Cardiac muscle cell (in vitro differentiated cells and primary cell): ENCODE data around the gene RASGRP3. TPM values are rescaled to one million over a fixed set of nuclear protein-coding genes. Genes with fewer than 3 reads are reported as not detected.
A peak's percentile ranks its signal among the peaks of the same experiment; 100 is the strongest.

ENCODE experiments used
- DNase-seq, 2 donors: peaks; one replicate each; pipeline versions ENCODE4 v3.0.0 to v3.0.0-alpha.2; 2010 to 2017; ENCODE audit warnings: low read depth in 1 of 2, low spot score in 1 of 2
- H3K27ac ChIP-seq: fragments of 200-600 bp; sonication (generic); 2 replicates; pipeline ENCODE4 v1.5.1; 2016
- H3K27me3 ChIP-seq: fragments of 200-600 bp; sonication (generic); 2 replicates; pipeline ENCODE4 v1.6.0; 2016; ENCODE audit warnings: control low read depth
- H3K36me3 ChIP-seq: fragments of 200-600 bp; sonication (generic); 2 replicates; pipeline ENCODE4 v1.5.1; 2016; ENCODE audit warnings: control low read depth
- H3K4me1 ChIP-seq: fragments of 200-600 bp; sonication (generic); 2 replicates; pipeline ENCODE4 v1.8.1; 2017; ENCODE audit warnings: low read depth, mild to moderate bottlenecking, mixed run types
- H3K4me3 ChIP-seq: fragments of 200-600 bp; sonication (generic); 2 replicates; pipeline ENCODE4 v1.5.1; 2016; ENCODE audit warnings: mild to moderate bottlenecking
- H3K9me3 ChIP-seq: fragments of 200-600 bp; sonication (generic); 2 replicates; pipeline ENCODE4 v1.5.1; 2017; ENCODE audit warnings: low read depth, mild to moderate bottlenecking, control low read depth
- polyA plus RNA-seq: library from polyadenylated mRNA; unstranded; fragments of >200 nt; fragmentation: Nextera tagmentation; extraction: Ambion mirVana; gene quantifications from 2 replicates; pipeline ENCODE4 v1.2.1, GENCODE V29; 2016
- total RNA-seq: library from RNA; depleted of rRNA; stranded (reverse); fragments of >200 nt; gene quantifications from 2 replicates; pipeline ENCODE4 v1.2.3, GENCODE V29; 2016
- TF ChIP-seq, protein P1 (sequence below): IDR thresholded peaks from 2 replicates; pipeline ENCODE4 v1.5.1; 2012; ENCODE audit warnings: low read depth, mild to moderate bottlenecking, low read length

Gene RASGRP3
- total and polyA plus RNA-seq, 2 experiments from 2014 or later: 19.8 to 21.3 TPM

DNA sequence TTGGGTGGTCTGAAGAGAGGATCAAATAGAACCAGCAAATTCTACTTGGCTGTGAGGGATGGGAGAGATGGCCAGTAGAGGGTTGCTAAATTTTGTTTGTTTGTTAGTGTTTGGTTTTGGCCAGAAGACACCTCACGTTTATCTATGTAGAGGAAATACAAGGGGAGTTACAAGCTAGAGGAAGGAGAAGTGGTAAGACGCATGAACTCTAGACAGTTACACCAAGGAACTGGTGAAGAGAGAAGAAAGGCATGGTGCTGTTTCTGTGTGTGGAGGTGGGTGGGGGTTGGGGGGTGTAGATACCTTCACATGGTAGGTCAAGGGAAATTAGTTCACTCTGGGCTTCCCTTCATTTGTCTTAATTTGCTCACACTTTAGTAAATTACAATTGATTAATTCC, 25.6 kb downstream of the RASGRP3 start:
- no peaks in the 10 kb centered on the region for H3K36me3 ChIP-seq
- no peaks in the 10 kb centered on the region for H3K9me3 ChIP-seq
- DNase-seq: no peak
- H3K27ac ChIP-seq: no peak overlapping the region
- TF ChIP-seq, protein P1, sequence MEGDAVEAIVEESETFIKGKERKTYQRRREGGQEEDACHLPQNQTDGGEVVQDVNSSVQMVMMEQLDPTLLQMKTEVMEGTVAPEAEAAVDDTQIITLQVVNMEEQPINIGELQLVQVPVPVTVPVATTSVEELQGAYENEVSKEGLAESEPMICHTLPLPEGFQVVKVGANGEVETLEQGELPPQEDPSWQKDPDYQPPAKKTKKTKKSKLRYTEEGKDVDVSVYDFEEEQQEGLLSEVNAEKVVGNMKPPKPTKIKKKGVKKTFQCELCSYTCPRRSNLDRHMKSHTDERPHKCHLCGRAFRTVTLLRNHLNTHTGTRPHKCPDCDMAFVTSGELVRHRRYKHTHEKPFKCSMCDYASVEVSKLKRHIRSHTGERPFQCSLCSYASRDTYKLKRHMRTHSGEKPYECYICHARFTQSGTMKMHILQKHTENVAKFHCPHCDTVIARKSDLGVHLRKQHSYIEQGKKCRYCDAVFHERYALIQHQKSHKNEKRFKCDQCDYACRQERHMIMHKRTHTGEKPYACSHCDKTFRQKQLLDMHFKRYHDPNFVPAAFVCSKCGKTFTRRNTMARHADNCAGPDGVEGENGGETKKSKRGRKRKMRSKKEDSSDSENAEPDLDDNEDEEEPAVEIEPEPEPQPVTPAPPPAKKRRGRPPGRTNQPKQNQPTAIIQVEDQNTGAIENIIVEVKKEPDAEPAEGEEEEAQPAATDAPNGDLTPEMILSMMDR: no peak
- H3K27me3 ChIP-seq: no peaks in the 10 kb centered on the region
- no peaks in the 10 kb centered on the region for H3K4me1 ChIP-seq
- H3K4me3 ChIP-seq: no peak overlapping the region

- Histone ChIP-seq H3K27ac (no peak overlapping the region), H3K36me3 (no peaks in the 10 kb centered on the region), H3K9me3 (no peaks in the 10 kb centered on the region), H3K4me1 (no peaks in the 10 kb centered on the region), H3K4me3 (no peak overlapping the region), H3K27me3 (no peaks in the 10 kb centered on the region)
- no peak for DNase-seq
- TF ChIP-seq, protein P1: no peak
Observed at GRCh38 chr2:33503002-33503401, 26.6 kb downstream of the RASGRP3 start.

DNA sequence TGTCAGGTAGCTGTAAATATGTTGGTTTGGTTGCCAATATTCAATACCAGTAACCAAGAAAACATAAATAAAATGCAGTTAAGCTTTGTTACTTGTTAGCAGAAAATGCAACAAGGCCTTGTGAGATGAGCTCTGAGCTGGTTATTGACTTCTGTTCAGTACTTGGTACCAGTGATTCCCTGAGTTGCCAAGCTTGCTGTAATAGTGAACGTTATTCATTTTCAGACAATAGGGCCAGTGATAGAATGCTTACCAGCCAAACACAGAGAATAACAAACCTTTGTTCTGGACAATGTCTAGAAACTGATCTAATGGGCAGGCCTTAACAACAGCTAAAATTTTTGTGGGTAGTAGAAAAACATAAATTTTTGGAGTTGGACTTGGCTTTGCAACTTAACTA, 29.5 kb downstream of the RASGRP3 start:
- no peaks in the 10 kb centered on the region for H3K36me3 ChIP-seq
- no peaks in the 10 kb centered on the region for H3K4me1 ChIP-seq
- H3K27ac ChIP-seq: no peak overlapping the region
- H3K4me3 ChIP-seq: no peak overlapping the region
- no peak for DNase-seq
- H3K9me3 ChIP-seq: no peaks in the 10 kb centered on the region
- H3K27me3 ChIP-seq: no peaks in the 10 kb centered on the region
- TF ChIP-seq, protein P1: no peak

DNA sequence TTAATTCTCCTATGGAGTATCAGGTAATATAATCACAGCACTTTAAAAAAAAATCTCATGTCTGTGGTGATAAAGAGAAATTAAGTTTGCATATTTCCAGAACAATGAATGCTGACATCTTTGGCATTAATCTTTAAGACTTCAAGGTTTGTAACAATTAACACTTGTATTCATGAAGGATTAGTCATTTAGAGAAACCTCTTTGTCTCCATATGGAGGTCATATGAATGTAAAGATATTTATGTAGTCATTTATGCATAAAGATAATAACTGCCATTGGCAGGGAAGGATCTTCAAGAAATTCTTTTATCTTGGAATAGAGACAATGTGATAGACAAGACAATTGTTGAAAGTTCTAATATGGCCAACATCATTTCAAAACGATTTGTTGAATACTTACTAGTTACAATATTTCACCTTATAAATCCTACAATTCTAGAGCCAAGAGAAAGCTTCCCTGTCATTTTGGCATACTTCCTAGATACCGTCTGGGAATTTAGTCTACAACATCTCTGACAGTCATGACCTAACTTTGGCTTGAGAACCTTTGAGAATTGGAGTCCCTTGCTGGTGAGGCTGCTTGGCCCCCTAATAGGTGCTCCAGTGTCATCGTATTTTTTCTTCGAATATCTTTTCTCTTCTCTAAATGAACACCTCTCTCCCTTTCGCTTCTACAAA, 33.6 kb downstream of the RASGRP3 start:
- TF ChIP-seq, protein P1: no peak
- H3K4me1 ChIP-seq: no peaks in the 10 kb centered on the region
- H3K36me3 ChIP-seq: no peaks in the 10 kb centered on the region
- H3K27me3 ChIP-seq: no peaks in the 10 kb centered on the region
- no peak for DNase-seq
- no peak overlapping the region for H3K27ac ChIP-seq
- H3K9me3 ChIP-seq: no peaks in the 10 kb centered on the region
- H3K4me3 ChIP-seq: no peak overlapping the region

DNA sequence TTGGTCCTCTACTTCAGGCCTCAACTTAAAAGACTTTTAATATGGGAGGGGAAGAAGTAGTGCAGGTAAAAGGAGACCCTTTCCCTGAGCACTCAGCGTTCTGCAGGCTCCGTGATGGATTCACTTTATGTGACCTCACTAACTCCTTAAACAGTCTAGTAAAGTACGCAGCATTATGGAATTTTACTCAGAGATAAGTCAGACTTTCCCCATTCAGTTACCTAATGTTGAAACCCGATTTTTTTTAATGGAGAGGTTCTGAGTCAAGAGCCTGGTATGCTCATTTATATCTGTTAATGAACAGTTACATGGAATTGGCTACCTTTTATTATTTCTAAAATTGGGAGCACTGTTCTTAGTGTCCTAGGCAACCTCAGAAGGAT, 34.1 kb downstream of the RASGRP3 start:
- Histone ChIP-seq H3K9me3 (no peaks in the 10 kb centered on the region), H3K36me3 (no peaks in the 10 kb centered on the region), H3K27ac (no peak overlapping the region), H3K4me1 (no peaks in the 10 kb centered on the region), H3K27me3 (no peaks in the 10 kb centered on the region), H3K4me3 (no peak overlapping the region)
- TF ChIP-seq, protein P1: no peak
- peak in 1 of 2 donors; percentile 35 for DNase-seq
